Measurements from ENCODE around the gene GTF2A1L. TPM values are rescaled to one million over a fixed set of nuclear protein-coding genes. Genes with fewer than 3 reads are reported as not detected.

The GTF2A1L gene
- total and polyA plus RNA-seq, 4 donors, result 0.30 to 10.2 (median 4.0) TPM

- Histone ChIP-seq H3K27me3 (ENCODE audit: control insufficient read depth, insufficient read depth, low read length) (no peaks in the 10 kb centered on the region), H3K27ac (ENCODE audit: low read depth, low read length) (no peak overlapping the region), H3K9me3 (ENCODE audit: control insufficient read depth, insufficient read depth, low read length) (no peaks in the 10 kb centered on the region), H3K4me1 (ENCODE audit: control insufficient read depth, insufficient read depth, low read length) (no peaks in the 10 kb centered on the region), H3K4me3 (ENCODE audit: low read depth, low read length) (no peak overlapping the region), H3K36me3 (ENCODE audit: control insufficient read depth, insufficient read depth, low read length) (no peaks in the 10 kb centered on the region)
- DNase-seq (ENCODE audit: low read depth in 4 of 6, low spot score in 6 of 6), result no peak
- WGBS (ENCODE audit: insufficient coverage), result 60% methylated on average over 1 of the region's 2 CpGs
Measured at GRCh38 chr2:48724278-48724677, 106.6 kb downstream of the GTF2A1L start.

- no peaks in the 10 kb centered on the region for H3K9me3 ChIP-seq (ENCODE audit: control insufficient read depth, insufficient read depth, low read length)
Measured at GRCh38 chr2:48725696-48726494, 108.2 kb downstream of the GTF2A1L start.

GRCh38 chr2:48727560-48727959 is 109.9 kb downstream of the GTF2A1L start:
- DNase-seq (ENCODE audit: low read depth in 4 of 6, low spot score in 6 of 6), result peak in 1 of 6 donors; percentile 50
- H3K27ac ChIP-seq (ENCODE audit: low read depth, low read length), result no peak overlapping the region
- WGBS (ENCODE audit: insufficient coverage), result no CpG with 5 or more reads among the region's 2 CpGs
- H3K4me1 ChIP-seq (ENCODE audit: control insufficient read depth, insufficient read depth, low read length), result no peaks in the 10 kb centered on the region
- H3K4me3 ChIP-seq (ENCODE audit: low read depth, low read length), result no peak overlapping the region
- no peaks in the 10 kb centered on the region for H3K9me3 ChIP-seq (ENCODE audit: control insufficient read depth, insufficient read depth, low read length)
- H3K36me3 ChIP-seq (ENCODE audit: control insufficient read depth, insufficient read depth, low read length), result no peaks in the 10 kb centered on the region
- no peaks in the 10 kb centered on the region for H3K27me3 ChIP-seq (ENCODE audit: control insufficient read depth, insufficient read depth, low read length)

More at GRCh38 chr2:48725696-48726494, 108.2 kb downstream of the GTF2A1L start:
- H3K36me3 ChIP-seq (ENCODE audit: control insufficient read depth, insufficient read depth, low read length), result no peaks in the 10 kb centered on the region
- no peak for DNase-seq (ENCODE audit: low read depth in 4 of 6, low spot score in 6 of 6)
- 76% methylated on average over 2 of the region's 7 CpGs for WGBS (ENCODE audit: insufficient coverage)
- no peaks in the 10 kb centered on the region for H3K27me3 ChIP-seq (ENCODE audit: control insufficient read depth, insufficient read depth, low read length)
- H3K4me1 ChIP-seq (ENCODE audit: control insufficient read depth, insufficient read depth, low read length), result no peaks in the 10 kb centered on the region
- no peak overlapping the region for H3K27ac ChIP-seq (ENCODE audit: low read depth, low read length)
- no peak overlapping the region for H3K4me3 ChIP-seq (ENCODE audit: low read depth, low read length)

GRCh38 chr2:48728295-48728694 is 110.6 kb downstream of the GTF2A1L start:
- Histone ChIP-seq H3K36me3 (ENCODE audit: control insufficient read depth, insufficient read depth, low read length) (no peaks in the 10 kb centered on the region), H3K4me3 (ENCODE audit: low read depth, low read length) (no peak overlapping the region), H3K27me3 (ENCODE audit: control insufficient read depth, insufficient read depth, low read length) (no peaks in the 10 kb centered on the region), H3K27ac (ENCODE audit: low read depth, low read length) (peak overlapping the region; percentile 12), H3K9me3 (ENCODE audit: control insufficient read depth, insufficient read depth, low read length) (no peaks in the 10 kb centered on the region), H3K4me1 (ENCODE audit: control insufficient read depth, insufficient read depth, low read length) (peaks cover 4% of the 10 kb centered on the region)
- peak in 1 of 6 donors; percentile 24 for DNase-seq (ENCODE audit: low read depth in 4 of 6, low spot score in 6 of 6)
- 67% methylated on average over 1 of the region's 2 CpGs for WGBS (ENCODE audit: insufficient coverage)

GRCh38 chr2:48728840-48729239 is 111.2 kb downstream of the GTF2A1L start:
- Histone ChIP-seq H3K36me3 (ENCODE audit: control insufficient read depth, insufficient read depth, low read length) (no peaks in the 10 kb centered on the region), H3K4me1 (ENCODE audit: control insufficient read depth, insufficient read depth, low read length) (peaks cover 7% of the 10 kb centered on the region), H3K9me3 (ENCODE audit: control insufficient read depth, insufficient read depth, low read length) (no peaks in the 10 kb centered on the region), H3K27me3 (ENCODE audit: control insufficient read depth, insufficient read depth, low read length) (no peaks in the 10 kb centered on the region), H3K27ac (ENCODE audit: low read depth, low read length) (peak overlapping the region; percentile 12), H3K4me3 (ENCODE audit: low read depth, low read length) (no peak overlapping the region)
- DNase-seq (ENCODE audit: low read depth in 4 of 6, low spot score in 6 of 6), result peak in 2 of 6 donors; percentile 74 to 93

Small RNAs within 50 kb of the gene (small RNA-seq; reads per million reads assigned to genes)
- gene TPT1P11 (ENCODE audit: low replicate concordance), result not detected

Other genes starting within 250 kb of the GTF2A1L start
- 10 to 100 TPM; 30.3 to 58.1 TPM for gene PPP1R21, start 177.1 kb upstream of the GTF2A1L start, total RNA-seq
- gene PPP1R21, start 177.1 kb upstream of the GTF2A1L start, polyA plus RNA-seq (ENCODE audit: insufficient read length in 2 of 2), result 10 to 100 TPM; 28.5 to 30.0 TPM
- gene STON1, start 87.7 kb upstream of the GTF2A1L start, total RNA-seq, result 10 to 100 TPM; 16.5 to 19.2 TPM
- gene STON1, start 87.7 kb upstream of the GTF2A1L start, polyA plus RNA-seq (ENCODE audit: insufficient read length in 2 of 2), result 10 to 100 TPM; 17.1 to 19.5 TPM
- under 1 TPM; 0.66 to 0.79 TPM for gene LHCGR, start 137.9 kb downstream of the GTF2A1L start, total RNA-seq
- under 1 TPM; 0.44 to 0.67 TPM for gene LHCGR, start 137.9 kb downstream of the GTF2A1L start, polyA plus RNA-seq (ENCODE audit: insufficient read length in 2 of 2)